Left lung (tissue), 10 donors: ENCODE data around the gene GINS1. TPM values are rescaled to one million over a fixed set of nuclear protein-coding genes. Genes with fewer than 3 reads are reported as not detected.
A peak's percentile ranks its signal among the peaks of the same experiment; 100 is the strongest.

Source experiments
- ATAC-seq: fragments of 200-7000 bp; cut with Tn5 transposase; one replicate; pipeline ENCODE4 v1.9.1; 2020; ENCODE audit warnings: moderate library complexity
- DNase-seq, 4 donors: peaks; one replicate each; pipeline ENCODE4 v3.0.0-alpha.2; 2013 to 2020
- H3K27ac ChIP-seq, 2 donors: fragments of 200-600 bp; sonication (generic) in 1 of 2; one replicate each; pipeline versions ENCODE4 v1.5.0 to v1.8.0; 2020 to 2021
- H3K27me3 ChIP-seq, 2 donors: fragments of 200-600 bp; sonication (generic) in 1 of 2; one replicate each; pipeline versions ENCODE4 v1.5.0 to v1.8.0; 2020 to 2021
- H3K36me3 ChIP-seq, 2 donors: fragments of 200-600 bp; sonication (generic) in 1 of 2; one replicate each; pipeline versions ENCODE4 v1.5.0 to v1.8.0; 2020 to 2021
- H3K4me1 ChIP-seq, 2 donors: fragments of 200-600 bp; one replicate each; pipeline ENCODE4 v1.8.0; 2021
- H3K4me3 ChIP-seq, 2 donors: fragments of 200-600 bp; sonication (generic) in 1 of 2; one replicate each; pipeline versions ENCODE4 v1.5.0 to v1.8.0; 2020 to 2021; ENCODE audit warnings: mild to moderate bottlenecking in 1 of 2
- H3K9me3 ChIP-seq, 2 donors: fragments of 200-600 bp; sonication (generic) in 1 of 2; one replicate each; pipeline versions ENCODE4 v1.5.0 to v1.8.0; 2020 to 2021
- intact Hi-C, 2 donors: fragments of 100-400 bp; cut with DNase I; formaldehyde crosslinking; loops; one replicate each; pipeline versions ENCODE4 v1.11.2 to v1.14.2; 2022
- polyA plus RNA-seq, 6 donors: library from polyadenylated mRNA; unstranded; fragments of 120-200 nt; gene quantifications; one replicate each; pipeline ENCODE4 v1.2.1, GENCODE V29; 2013; ENCODE audit not compliant: insufficient read length in 6 of 6
- total RNA-seq, 2 donors: library from RNA; stranded (reverse); fragmentation: NEBNext Ultra II Directional; extraction: Animal tissue kit (Norgen Biotek cat#: 25700); gene quantifications; one replicate each; pipeline ENCODE4 v1.2.1, GENCODE V29; 2021
- TF ChIP-seq, protein P1 (sequence below), 2 donors: fragments of 200-600 bp; sonication (generic) in 1 of 2; IDR thresholded peaks; one replicate each; pipeline versions ENCODE4 v1.5.0 to v1.8.0; 2021; ENCODE audit warnings: antibody characterized with exemption in 2 of 2
- donor health status: DM: no; HTN: yes; CAD: no.
- donor health status: DM: no; HTN: no; CAD: no.

GINS1 gene
- total and polyA plus RNA-seq, 8 donors = 4.8 to 22.9 (median 15.5) TPM

DNA sequence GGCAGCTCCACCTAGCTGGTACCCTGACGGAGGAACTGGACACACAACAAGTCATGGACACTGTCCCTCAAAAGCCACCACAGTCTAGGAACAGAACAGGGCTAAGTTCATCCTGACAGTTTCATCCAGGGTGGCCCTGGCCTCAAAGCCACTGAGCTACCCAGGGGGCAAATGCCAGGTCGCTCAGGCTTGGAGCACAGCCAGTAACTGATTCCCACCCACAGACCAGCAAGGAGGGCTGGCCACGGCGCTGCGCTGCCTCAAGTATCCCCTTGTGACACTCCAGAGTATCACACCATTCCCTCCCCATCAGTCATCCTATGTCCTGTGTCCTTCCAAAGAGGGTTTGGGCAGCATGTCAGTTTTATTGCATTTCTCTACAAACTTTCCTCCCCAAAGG, 72.2 kb downstream of the GINS1 start:
- DNase-seq (peak in 1 of 4 donors; percentile 61), ATAC-seq (no peak)
- TF ChIP-seq, protein P1, sequence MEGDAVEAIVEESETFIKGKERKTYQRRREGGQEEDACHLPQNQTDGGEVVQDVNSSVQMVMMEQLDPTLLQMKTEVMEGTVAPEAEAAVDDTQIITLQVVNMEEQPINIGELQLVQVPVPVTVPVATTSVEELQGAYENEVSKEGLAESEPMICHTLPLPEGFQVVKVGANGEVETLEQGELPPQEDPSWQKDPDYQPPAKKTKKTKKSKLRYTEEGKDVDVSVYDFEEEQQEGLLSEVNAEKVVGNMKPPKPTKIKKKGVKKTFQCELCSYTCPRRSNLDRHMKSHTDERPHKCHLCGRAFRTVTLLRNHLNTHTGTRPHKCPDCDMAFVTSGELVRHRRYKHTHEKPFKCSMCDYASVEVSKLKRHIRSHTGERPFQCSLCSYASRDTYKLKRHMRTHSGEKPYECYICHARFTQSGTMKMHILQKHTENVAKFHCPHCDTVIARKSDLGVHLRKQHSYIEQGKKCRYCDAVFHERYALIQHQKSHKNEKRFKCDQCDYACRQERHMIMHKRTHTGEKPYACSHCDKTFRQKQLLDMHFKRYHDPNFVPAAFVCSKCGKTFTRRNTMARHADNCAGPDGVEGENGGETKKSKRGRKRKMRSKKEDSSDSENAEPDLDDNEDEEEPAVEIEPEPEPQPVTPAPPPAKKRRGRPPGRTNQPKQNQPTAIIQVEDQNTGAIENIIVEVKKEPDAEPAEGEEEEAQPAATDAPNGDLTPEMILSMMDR (IDR thresholded peaks at IDR 0.05) = no peak
- Histone ChIP-seq H3K4me3 (no peak overlapping the region), H3K27ac (no peak overlapping the region), H3K9me3 (no peaks in the 10 kb centered on the region), H3K4me1 (no peaks in the 10 kb centered on the region), H3K36me3 (peaks cover 0 to 29% of the 10 kb centered on the region in 2 donors), H3K27me3 (no peaks in the 10 kb centered on the region)
- intact Hi-C loops = no loop called here

DNA sequence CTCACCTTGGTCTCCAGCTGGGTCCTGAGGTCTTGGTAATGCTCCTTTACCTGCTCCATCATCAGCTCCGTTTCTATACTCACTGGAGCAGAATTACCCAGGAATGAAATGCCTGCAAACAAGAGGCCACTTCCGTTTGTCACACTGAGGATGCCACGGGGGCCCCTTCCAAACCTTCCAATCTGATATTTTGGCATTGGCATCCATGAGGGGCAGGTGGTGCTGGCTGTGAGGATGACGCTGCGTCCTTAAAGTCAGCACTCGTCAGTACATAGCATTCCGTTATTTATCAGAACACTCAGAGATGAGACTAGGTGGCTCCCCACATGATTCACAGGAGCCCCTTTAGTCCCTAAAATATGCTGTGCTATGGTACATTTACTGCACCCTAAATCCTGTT, 72.7 kb downstream of the GINS1 start:
- no peak for ATAC-seq
- H3K27ac ChIP-seq = no peak overlapping the region
- DNase-seq = peak in 1 of 4 donors; percentile 1
- no peaks in the 10 kb centered on the region for H3K4me1 ChIP-seq
- H3K9me3 ChIP-seq = no peaks in the 10 kb centered on the region
- no peak overlapping the region for H3K4me3 ChIP-seq
- H3K36me3 ChIP-seq = peaks cover 0 to 29% of the 10 kb centered on the region in 2 donors
- TF ChIP-seq, protein P1 (IDR thresholded peaks at IDR 0.05) = no peak
- H3K27me3 ChIP-seq = no peaks in the 10 kb centered on the region
- intact Hi-C loops = no loop called here

DNA sequence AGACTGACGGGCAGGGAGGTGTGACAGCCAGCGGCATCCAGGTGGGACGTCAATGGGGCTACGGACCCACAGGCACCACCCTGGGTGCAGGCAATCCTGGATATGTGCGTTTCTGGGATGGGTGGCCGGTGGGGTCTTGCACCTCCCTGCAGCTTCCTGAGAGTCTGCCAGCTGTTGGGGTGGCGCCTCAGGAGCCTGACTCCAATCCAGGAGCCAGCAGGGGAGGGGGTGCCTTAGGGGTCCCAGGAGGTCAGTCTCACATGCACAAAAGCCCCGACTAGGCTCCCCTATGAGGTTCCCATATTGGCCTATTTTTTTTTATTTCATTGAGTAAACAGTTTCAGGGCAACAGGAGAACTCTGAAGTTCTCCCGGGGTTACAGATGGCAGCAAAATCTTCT, 73.3 kb downstream of the GINS1 start:
- intact Hi-C loops = no loop called here
- H3K27ac ChIP-seq = no peak overlapping the region
- DNase-seq (peak in 1 of 4 donors; percentile 28), ATAC-seq (no peak)
- TF ChIP-seq, protein P1 (IDR thresholded peaks at IDR 0.05) = no peak
- no peaks in the 10 kb centered on the region for H3K9me3 ChIP-seq
- peaks cover 0 to 29% of the 10 kb centered on the region in 2 donors for H3K36me3 ChIP-seq
- H3K27me3 ChIP-seq = no peaks in the 10 kb centered on the region
- no peak overlapping the region for H3K4me3 ChIP-seq
- H3K4me1 ChIP-seq = no peaks in the 10 kb centered on the region

DNA sequence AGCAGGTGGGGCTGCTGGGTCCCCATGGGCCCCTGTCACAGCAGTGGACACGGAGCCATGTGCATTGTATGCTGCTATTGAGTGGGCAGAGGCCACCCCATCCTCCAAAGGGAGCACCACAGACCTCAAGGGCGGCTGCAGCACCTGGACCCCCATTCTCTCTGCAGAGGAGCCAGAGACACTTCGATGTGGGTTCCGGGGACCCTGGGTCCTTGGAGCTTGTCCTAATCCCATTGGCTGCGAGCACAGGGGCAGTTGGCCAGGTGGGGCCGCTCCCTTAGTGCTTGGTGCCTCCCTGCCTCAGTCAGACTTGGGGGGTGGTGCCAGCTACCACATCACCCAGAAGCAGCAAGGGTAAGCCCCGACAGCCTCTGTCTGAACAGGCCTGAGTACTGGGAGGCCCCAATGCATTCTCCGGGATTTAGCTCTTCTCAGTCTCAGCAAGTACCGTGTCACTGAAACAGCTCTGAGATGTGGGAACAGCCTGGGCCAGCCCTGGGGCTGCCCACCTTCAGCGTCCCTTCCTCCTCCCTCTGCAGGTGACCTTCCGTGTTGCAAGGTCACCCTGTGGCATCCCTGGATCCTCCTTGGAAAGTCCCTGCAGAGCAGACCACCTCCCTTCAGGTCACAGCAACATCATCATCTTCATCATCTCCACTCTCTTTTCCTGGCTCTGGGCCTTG, 73.9 kb downstream of the GINS1 start:
- Histone ChIP-seq H3K4me3 (no peak overlapping the region), H3K27ac (no peak overlapping the region), H3K9me3 (no peaks in the 10 kb centered on the region), H3K36me3 (peaks cover 0 to 25% of the 10 kb centered on the region in 2 donors), H3K4me1 (no peaks in the 10 kb centered on the region), H3K27me3 (no peaks in the 10 kb centered on the region)
- no peak for ATAC-seq
- DNase-seq = peak in 1 of 4 donors; percentile 49
- TF ChIP-seq, protein P1 (IDR thresholded peaks at IDR 0.05) = no peak
- intact Hi-C loops = no loop called here

DNA sequence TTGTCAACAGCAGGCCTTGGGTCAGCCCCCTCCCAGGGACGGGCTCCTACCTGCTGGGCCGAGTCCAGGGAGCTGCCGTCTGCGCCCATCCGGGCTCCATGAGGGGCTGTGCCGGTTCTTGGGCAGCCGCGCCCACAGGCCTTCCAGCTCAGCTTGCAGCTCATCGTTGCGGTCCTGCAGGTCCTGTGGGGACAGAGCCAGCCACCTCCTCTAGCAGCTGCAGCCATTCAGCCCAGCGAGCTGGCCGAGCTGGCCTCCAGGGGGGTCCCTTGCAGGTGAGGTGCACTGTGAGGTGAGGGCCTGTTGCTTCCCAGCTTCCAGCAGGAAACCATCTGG, 74.4 kb downstream of the GINS1 start:
- TF ChIP-seq, protein P1 (IDR thresholded peaks at IDR 0.05) = no peak
- Histone ChIP-seq H3K27ac (no peak overlapping the region), H3K36me3 (peaks cover 0 to 22% of the 10 kb centered on the region in 2 donors), H3K4me1 (no peaks in the 10 kb centered on the region), H3K4me3 (no peak overlapping the region), H3K27me3 (no peaks in the 10 kb centered on the region), H3K9me3 (no peaks in the 10 kb centered on the region)
- intact Hi-C loops = no loop called here
- DNase-seq (peak in 1 of 4 donors; percentile 69), ATAC-seq (no peak)
